ENCODE data around the gene SFR1. TPM values are rescaled to one million over a fixed set of nuclear protein-coding genes. Genes with fewer than 3 reads are reported as not detected.

SFR1 gene
- total RNA-seq, 6 experiments from 2014 or later: 4.4 to 6.5 (median 5.7) TPM

GRCh38 chr10:104098358-104098925 lies 23.5 kb upstream of the SFR1 start:
- Mint-ChIP-seq H3K4me1 (ENCODE audit: low read depth) (peaks cover 44% of the 10 kb centered on the region), H3K36me3 (ENCODE audit: low read depth) (peaks cover 13% of the 10 kb centered on the region), H3K9me3 (peaks cover 19% of the 10 kb centered on the region), H3K27ac (peak overlapping the region; percentile 52; the same call in 1 of the 2 replicates), H3K27me3 (ENCODE audit: insufficient read depth) (no peaks in the 10 kb centered on the region), H3K4me3 (no peak overlapping the region)
- peak; percentile 21 for DNase-seq
- TF ChIP-seq CTCF (IDR thresholded peaks at IDR 0.05): no peak

GRCh38 chr10:104099269-104099668 lies 22.7 kb upstream of the SFR1 start:
- no peak for TF ChIP-seq CTCF (IDR thresholded peaks at IDR 0.05)
- H3K4me1 Mint-ChIP-seq (ENCODE audit: low read depth): peaks cover 40% of the 10 kb centered on the region
- peaks cover 12% of the 10 kb centered on the region for H3K9me3 Mint-ChIP-seq
- no peaks in the 10 kb centered on the region for H3K27me3 Mint-ChIP-seq (ENCODE audit: insufficient read depth)
- DNase-seq: no peak
- no peak overlapping the region for H3K4me3 Mint-ChIP-seq
- H3K27ac Mint-ChIP-seq: peak overlapping the region; percentile 52; the same call in 1 of the 2 replicates
- peaks cover 7% of the 10 kb centered on the region for H3K36me3 Mint-ChIP-seq (ENCODE audit: low read depth)

GRCh38 chr10:104099941-104100340 lies 22.0 kb upstream of the SFR1 start:
- H3K27me3 Mint-ChIP-seq (ENCODE audit: insufficient read depth): no peaks in the 10 kb centered on the region
- H3K27ac Mint-ChIP-seq: peak overlapping the region; percentile 43; the same call in 1 of the 2 replicates
- H3K36me3 Mint-ChIP-seq (ENCODE audit: low read depth): peaks cover 7% of the 10 kb centered on the region
- no peak for TF ChIP-seq CTCF (IDR thresholded peaks at IDR 0.05)
- DNase-seq: no peak
- peaks cover 47% of the 10 kb centered on the region for H3K4me1 Mint-ChIP-seq (ENCODE audit: low read depth)
- H3K9me3 Mint-ChIP-seq: peaks cover 8% of the 10 kb centered on the region; the same call in 1 of the 2 replicates
- no peak overlapping the region for H3K4me3 Mint-ChIP-seq

GRCh38 chr10:104100795-104101194 lies 21.2 kb upstream of the SFR1 start:
- Mint-ChIP-seq H3K4me1 (ENCODE audit: low read depth) (peaks cover 50% of the 10 kb centered on the region), H3K4me3 (no peak overlapping the region), H3K27me3 (ENCODE audit: insufficient read depth) (no peaks in the 10 kb centered on the region), H3K9me3 (peaks cover 8% of the 10 kb centered on the region; the same call in 1 of the 2 replicates), H3K27ac (no peak overlapping the region), H3K36me3 (ENCODE audit: low read depth) (peaks cover 7% of the 10 kb centered on the region)
- no peak for DNase-seq
- TF ChIP-seq CTCF (IDR thresholded peaks at IDR 0.05): no peak

- H3K4me3 Mint-ChIP-seq: no peak overlapping the region
- H3K27me3 Mint-ChIP-seq (ENCODE audit: insufficient read depth): no peaks in the 10 kb centered on the region
- no peak overlapping the region for H3K27ac Mint-ChIP-seq
- TF ChIP-seq CTCF (IDR thresholded peaks at IDR 0.05): no peak
- peaks cover 3% of the 10 kb centered on the region; the same call in 1 of the 2 replicates for H3K9me3 Mint-ChIP-seq
- DNase-seq: no peak
- peaks cover 2% of the 10 kb centered on the region for H3K36me3 Mint-ChIP-seq (ENCODE audit: low read depth)
- peaks cover 50% of the 10 kb centered on the region for H3K4me1 Mint-ChIP-seq (ENCODE audit: low read depth)
Observed at GRCh38 chr10:104101902-104102301, 20.1 kb upstream of the SFR1 start.
